ENCODE results near the gene ST3GAL4.

ST3GAL4 gene

GRCh38 chr11:126430581-126431335 lies 75.3 kb downstream of the ST3GAL4 start:
- ATAC-seq (no peak), DNase-seq (no peak)
- no peaks in the 10 kb centered on the region for H3K9me3 Mint-ChIP-seq
- H3K4me3 Mint-ChIP-seq = no peak overlapping the region
- no peak overlapping the region for H3K27ac Mint-ChIP-seq
- H3K4me1 Mint-ChIP-seq = peaks cover 3% of the 10 kb centered on the region
- no peaks in the 10 kb centered on the region for H3K27me3 Mint-ChIP-seq
- no peaks in the 10 kb centered on the region for H3K36me3 Mint-ChIP-seq (ENCODE audit: low read depth)

GRCh38 chr11:126431401-126432064 lies 76.0 kb downstream of the ST3GAL4 start:
- H3K27ac Mint-ChIP-seq = no peak overlapping the region
- ATAC-seq (no peak), DNase-seq (no peak)
- no peak overlapping the region for H3K4me3 Mint-ChIP-seq
- no peaks in the 10 kb centered on the region for H3K27me3 Mint-ChIP-seq
- H3K4me1 Mint-ChIP-seq = peaks cover 3% of the 10 kb centered on the region
- no peaks in the 10 kb centered on the region for H3K9me3 Mint-ChIP-seq
- H3K36me3 Mint-ChIP-seq (ENCODE audit: low read depth) = no peaks in the 10 kb centered on the region

GRCh38 chr11:126432065-126432461 lies 76.6 kb downstream of the ST3GAL4 start:
- Mint-ChIP-seq H3K36me3 (ENCODE audit: low read depth) (no peaks in the 10 kb centered on the region), H3K27ac (no peak overlapping the region), H3K27me3 (no peaks in the 10 kb centered on the region), H3K9me3 (no peaks in the 10 kb centered on the region), H3K4me3 (no peak overlapping the region), H3K4me1 (peaks cover 2% of the 10 kb centered on the region)
- ATAC-seq (no peak), DNase-seq (no peak)

GRCh38 chr11:126432525-126432924 lies 77.0 kb downstream of the ST3GAL4 start:
- ATAC-seq (no peak), DNase-seq (no peak)
- Mint-ChIP-seq H3K9me3 (no peaks in the 10 kb centered on the region), H3K27ac (no peak overlapping the region), H3K4me1 (no peaks in the 10 kb centered on the region), H3K4me3 (no peak overlapping the region), H3K27me3 (no peaks in the 10 kb centered on the region), H3K36me3 (ENCODE audit: low read depth) (no peaks in the 10 kb centered on the region)

GRCh38 chr11:126433244-126433846 lies 77.9 kb downstream of the ST3GAL4 start:
- Mint-ChIP-seq H3K4me1 (no peaks in the 10 kb centered on the region), H3K27me3 (no peaks in the 10 kb centered on the region), H3K4me3 (no peak overlapping the region), H3K9me3 (no peaks in the 10 kb centered on the region), H3K27ac (no peak overlapping the region), H3K36me3 (ENCODE audit: low read depth) (no peaks in the 10 kb centered on the region)
- ATAC-seq = no peak
- no peak for DNase-seq

GRCh38 chr11:126433989-126434949 lies 78.8 kb downstream of the ST3GAL4 start:
- H3K36me3 Mint-ChIP-seq (ENCODE audit: low read depth) = no peaks in the 10 kb centered on the region
- H3K9me3 Mint-ChIP-seq = no peaks in the 10 kb centered on the region
- ATAC-seq = no peak
- no peak overlapping the region for H3K4me3 Mint-ChIP-seq
- H3K27ac Mint-ChIP-seq = no peak overlapping the region
- no peak for DNase-seq
- no peaks in the 10 kb centered on the region for H3K4me1 Mint-ChIP-seq
- H3K27me3 Mint-ChIP-seq = no peaks in the 10 kb centered on the region

- H3K9me3 Mint-ChIP-seq = no peaks in the 10 kb centered on the region
- no peak for DNase-seq
- no peaks in the 10 kb centered on the region for H3K36me3 Mint-ChIP-seq (ENCODE audit: low read depth)
- H3K27me3 Mint-ChIP-seq = no peaks in the 10 kb centered on the region
- no peak for ATAC-seq
- H3K4me3 Mint-ChIP-seq = no peak overlapping the region
- H3K27ac Mint-ChIP-seq = no peak overlapping the region
- no peaks in the 10 kb centered on the region for H3K4me1 Mint-ChIP-seq
Measured at GRCh38 chr11:126434950-126435335, 79.5 kb downstream of the ST3GAL4 start.

- DNase-seq (no peak), ATAC-seq (no peak)
- Mint-ChIP-seq H3K9me3 (no peaks in the 10 kb centered on the region), H3K4me1 (peaks cover 2% of the 10 kb centered on the region), H3K27me3 (no peaks in the 10 kb centered on the region), H3K4me3 (no peak overlapping the region), H3K27ac (no peak overlapping the region), H3K36me3 (ENCODE audit: low read depth) (no peaks in the 10 kb centered on the region)
Measured at GRCh38 chr11:126436209-126436755, 80.8 kb downstream of the ST3GAL4 start.

- ATAC-seq (no peak), DNase-seq (no peak)
- no peaks in the 10 kb centered on the region for H3K36me3 Mint-ChIP-seq (ENCODE audit: low read depth)
- H3K27ac Mint-ChIP-seq = no peak overlapping the region
- peaks cover 2% of the 10 kb centered on the region for H3K4me1 Mint-ChIP-seq
- H3K4me3 Mint-ChIP-seq = no peak overlapping the region
- no peaks in the 10 kb centered on the region for H3K9me3 Mint-ChIP-seq
- H3K27me3 Mint-ChIP-seq = peaks cover 7% of the 10 kb centered on the region
Measured at GRCh38 chr11:126437731-126438130, 82.2 kb downstream of the ST3GAL4 start.

- ATAC-seq (no peak), DNase-seq (no peak)
- peaks cover 7% of the 10 kb centered on the region for H3K27me3 Mint-ChIP-seq
- H3K36me3 Mint-ChIP-seq (ENCODE audit: low read depth) = no peaks in the 10 kb centered on the region
- peaks cover 2% of the 10 kb centered on the region for H3K4me1 Mint-ChIP-seq
- H3K4me3 Mint-ChIP-seq = no peak overlapping the region
- no peaks in the 10 kb centered on the region for H3K9me3 Mint-ChIP-seq
- no peak overlapping the region for H3K27ac Mint-ChIP-seq
Measured at GRCh38 chr11:126438272-126438671, 82.8 kb downstream of the ST3GAL4 start.

- no peak for ATAC-seq
- H3K27ac Mint-ChIP-seq = no peak overlapping the region
- DNase-seq = no peak
- no peaks in the 10 kb centered on the region for H3K36me3 Mint-ChIP-seq (ENCODE audit: low read depth)
- no peaks in the 10 kb centered on the region for H3K9me3 Mint-ChIP-seq
- H3K4me3 Mint-ChIP-seq = no peak overlapping the region
- H3K27me3 Mint-ChIP-seq = peaks cover 7% of the 10 kb centered on the region
- H3K4me1 Mint-ChIP-seq = peaks cover 2% of the 10 kb centered on the region
Measured at GRCh38 chr11:126438691-126439090, 83.2 kb downstream of the ST3GAL4 start.

GRCh38 chr11:126440276-126440675 lies 84.8 kb downstream of the ST3GAL4 start:
- Mint-ChIP-seq H3K4me3 (no peak overlapping the region), H3K27me3 (peaks cover 7% of the 10 kb centered on the region), H3K4me1 (peaks cover 2% of the 10 kb centered on the region), H3K27ac (no peak overlapping the region), H3K36me3 (ENCODE audit: low read depth) (no peaks in the 10 kb centered on the region), H3K9me3 (no peaks in the 10 kb centered on the region)
- no peak for ATAC-seq
- no peak for DNase-seq

GRCh38 chr11:126440792-126441514 lies 85.5 kb downstream of the ST3GAL4 start:
- DNase-seq = peak; percentile 76
- H3K4me1 Mint-ChIP-seq = peaks cover 2% of the 10 kb centered on the region

More at GRCh38 chr11:126440792-126441514, 85.5 kb downstream of the ST3GAL4 start:
- Mint-ChIP-seq H3K9me3 (no peaks in the 10 kb centered on the region), H3K27me3 (peaks cover 7% of the 10 kb centered on the region), H3K36me3 (ENCODE audit: low read depth) (no peaks in the 10 kb centered on the region), H3K4me3 (no peak overlapping the region), H3K27ac (no peak overlapping the region)
- ATAC-seq = peak; percentile 51

Data from activated naive CD8-positive, alpha-beta T cell treated with anti-CD3 and anti-CD28 coated beads, Interleukin-2, amount 50 U/mL, for 24 hours (primary cell).